HG03108 (cell line): Measurements from ENCODE around the gene ZNF692.

Experiments
- ATAC-seq: cut with Tn5 transposase; IDR thresholded peaks from one replicate; pipeline ENCODE4 v1.9.1; 2021; ENCODE audit warnings: moderate library complexity; ENCODE audit not compliant: unreplicated experiment

The ZNF692 gene

DNA sequence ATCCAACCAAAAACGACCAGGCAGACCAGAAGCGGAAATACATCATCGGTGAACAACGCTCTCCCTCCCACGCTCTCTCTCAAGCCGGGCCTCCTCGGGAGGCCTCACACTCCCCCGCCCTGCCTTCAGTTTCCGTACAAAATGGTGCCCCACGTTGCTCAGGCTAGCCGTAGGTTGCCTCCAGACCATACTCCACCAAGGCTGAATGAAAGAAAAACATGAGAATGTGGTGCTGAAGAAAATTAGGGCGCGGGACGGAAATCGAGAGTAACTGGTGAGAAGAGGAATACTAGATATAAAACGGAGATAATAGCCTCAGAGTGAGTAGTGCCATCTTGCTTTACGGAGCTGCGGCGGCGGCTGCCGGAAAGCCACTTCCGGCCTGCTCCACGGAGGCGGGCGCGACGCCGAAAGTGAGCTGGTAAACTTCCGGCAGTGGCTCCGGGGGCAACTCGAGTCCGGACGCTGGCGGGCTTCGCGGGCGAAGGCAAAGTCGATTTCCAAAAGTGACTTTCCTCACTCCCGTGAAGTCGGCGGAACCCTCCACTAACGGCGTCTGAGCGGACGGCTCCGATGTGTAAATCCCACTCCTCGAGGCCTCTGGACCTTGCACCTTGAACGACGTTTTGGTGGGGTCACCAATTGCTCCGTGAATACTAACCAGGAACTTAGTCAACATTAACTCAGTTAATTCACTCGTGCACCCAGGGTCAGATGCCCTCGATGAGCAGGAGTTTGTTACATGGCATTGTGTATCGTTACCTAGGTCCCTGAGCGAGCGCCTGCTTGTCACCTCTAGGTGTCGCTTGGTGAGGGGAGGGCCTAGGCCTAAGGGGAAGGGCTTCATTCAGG, 32.8 kb downstream of the ZNF692 start, which contains the start of gene SH3BP5L:
Gene SH3BP5L (minus strand): TSS at position 7 of the 852 bp plus-strand sequence. CDS start 980 bp downstream, outside the sequence.
- peak; percentile 93 for ATAC-seq

DNA sequence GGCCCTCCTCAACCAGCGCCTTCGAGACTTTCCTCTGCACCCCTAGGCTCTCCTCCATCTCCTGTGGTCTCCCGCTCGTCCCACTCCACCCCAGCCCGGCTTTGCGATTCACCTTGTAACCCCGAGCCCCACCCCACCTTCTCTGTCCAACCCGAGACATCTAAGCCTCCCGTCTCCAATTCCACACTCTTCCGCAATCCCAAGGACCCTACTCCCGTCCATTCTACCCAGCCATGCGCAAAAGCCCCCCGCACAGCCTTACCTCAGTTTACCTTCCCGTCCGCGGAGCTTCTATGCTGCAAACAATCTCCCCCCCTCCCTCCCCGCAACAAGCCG, 33.3 kb downstream of the ZNF692 start:
- peak; percentile 1 for ATAC-seq

- ATAC-seq: no peak
These were observed 33.7 kb downstream of the ZNF692 start for GRCh38 chr1:248825136-248825535.

DNA sequence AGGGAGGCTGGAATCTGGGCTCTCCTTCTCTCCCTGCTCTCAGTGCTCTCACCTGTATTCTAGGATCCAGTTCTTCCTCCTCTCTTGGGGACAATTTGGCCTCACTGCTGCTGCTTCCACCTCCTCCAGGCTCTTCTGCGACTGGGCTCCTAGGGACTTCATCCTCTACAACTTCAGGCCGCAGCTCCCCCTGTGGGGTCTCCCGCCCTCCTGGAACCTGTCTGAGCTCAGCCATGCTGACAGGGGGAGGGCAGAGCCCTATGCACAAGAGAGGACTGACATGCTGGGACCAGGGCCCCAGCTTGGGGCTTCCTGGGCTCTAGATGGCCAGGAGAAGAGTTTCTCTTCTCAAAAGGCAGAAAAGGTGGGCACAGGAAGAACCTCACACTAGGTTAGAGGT, 34.2 kb downstream of the ZNF692 start:
- ATAC-seq: no peak

DNA sequence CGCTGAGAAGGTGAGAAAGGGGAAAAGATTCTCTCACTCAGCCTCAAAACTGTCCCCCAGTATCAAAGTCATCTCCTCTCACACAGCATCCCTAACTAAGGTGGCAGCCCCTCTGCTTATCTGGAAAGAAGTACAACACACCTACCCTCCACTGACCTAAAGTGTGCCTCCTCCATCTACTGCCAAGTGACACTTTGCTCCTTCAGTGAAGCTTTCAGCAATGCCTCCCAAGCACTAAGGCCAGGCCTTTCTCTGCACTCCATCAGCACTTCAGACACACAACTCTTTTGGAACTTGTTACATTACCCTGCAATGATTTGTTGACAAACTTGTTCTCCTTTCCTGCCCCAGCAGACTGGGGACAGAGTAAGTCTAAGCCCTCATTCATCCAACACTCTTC, 34.6 kb downstream of the ZNF692 start:
- ATAC-seq: no peak

DNA sequence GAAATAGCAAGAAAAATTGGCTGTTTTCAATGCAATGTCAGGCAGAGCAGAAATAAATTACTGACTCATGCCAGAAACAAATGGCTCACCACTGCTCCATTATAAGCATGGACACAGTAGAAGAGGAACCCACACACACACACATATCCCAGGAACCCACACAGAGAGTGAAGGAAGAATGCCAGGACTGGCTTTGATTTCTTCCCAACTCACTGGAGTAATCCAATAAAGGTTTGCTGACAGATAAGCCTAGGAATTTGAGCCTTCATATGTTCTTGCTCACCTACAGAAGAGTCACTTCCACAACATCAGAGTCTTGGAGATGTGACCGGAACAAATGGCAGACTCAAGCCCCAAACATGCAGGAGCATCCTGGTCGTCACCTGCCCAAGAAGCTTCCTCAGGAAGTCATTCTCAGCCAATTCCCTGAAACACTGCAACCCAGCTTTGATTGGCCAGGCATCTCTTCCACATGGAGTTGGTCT, 35.3 kb downstream of the ZNF692 start:
- ATAC-seq: no peak

DNA sequence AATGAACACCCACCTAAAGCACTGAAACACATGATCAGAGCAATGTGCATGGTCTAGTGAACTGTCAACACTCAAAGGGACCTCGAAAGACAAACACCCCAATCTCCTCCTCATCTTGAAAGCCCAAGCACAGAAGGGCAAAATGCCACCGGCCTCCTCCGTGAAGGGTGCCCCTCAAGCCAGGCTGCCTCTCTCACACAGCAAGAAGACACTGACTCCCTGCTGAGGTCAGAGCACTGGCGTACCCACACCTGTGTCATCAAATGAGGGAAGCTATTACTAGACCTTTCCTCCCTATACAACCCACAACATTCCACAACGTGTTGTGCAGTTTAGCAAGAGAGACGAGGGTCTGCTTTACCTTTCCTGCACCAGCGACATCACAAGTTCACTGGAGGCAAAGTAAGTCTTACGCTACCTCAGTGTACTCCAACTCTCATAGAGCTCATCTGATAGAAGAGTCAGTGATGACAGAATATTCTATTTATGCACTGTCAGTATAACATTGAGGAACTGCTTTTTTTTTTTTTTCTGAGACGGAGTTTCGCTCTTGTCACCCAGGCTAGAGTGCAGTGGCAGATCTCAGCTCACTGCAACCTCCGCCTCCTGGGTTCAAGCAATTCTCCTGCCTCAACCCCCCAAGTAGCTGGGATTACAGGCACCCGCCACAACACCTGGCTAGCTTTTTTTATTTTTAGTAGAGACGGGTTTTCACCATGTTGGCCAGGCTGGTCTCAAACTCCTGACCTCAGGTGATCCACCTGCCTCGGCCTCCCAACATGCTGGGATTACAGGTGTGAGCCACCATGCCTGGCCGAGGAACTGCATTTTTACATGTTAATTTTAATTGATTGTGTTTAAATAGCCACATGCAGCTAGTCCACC, 36.5 kb downstream of the ZNF692 start:
- no peak for ATAC-seq

GRCh38 chr1:248821641-248822040, 37.2 kb downstream of the ZNF692 start:
- ATAC-seq: no peak

- ATAC-seq: no peak
These were observed 37.8 kb downstream of the ZNF692 start for GRCh38 chr1:248821101-248821500.

DNA sequence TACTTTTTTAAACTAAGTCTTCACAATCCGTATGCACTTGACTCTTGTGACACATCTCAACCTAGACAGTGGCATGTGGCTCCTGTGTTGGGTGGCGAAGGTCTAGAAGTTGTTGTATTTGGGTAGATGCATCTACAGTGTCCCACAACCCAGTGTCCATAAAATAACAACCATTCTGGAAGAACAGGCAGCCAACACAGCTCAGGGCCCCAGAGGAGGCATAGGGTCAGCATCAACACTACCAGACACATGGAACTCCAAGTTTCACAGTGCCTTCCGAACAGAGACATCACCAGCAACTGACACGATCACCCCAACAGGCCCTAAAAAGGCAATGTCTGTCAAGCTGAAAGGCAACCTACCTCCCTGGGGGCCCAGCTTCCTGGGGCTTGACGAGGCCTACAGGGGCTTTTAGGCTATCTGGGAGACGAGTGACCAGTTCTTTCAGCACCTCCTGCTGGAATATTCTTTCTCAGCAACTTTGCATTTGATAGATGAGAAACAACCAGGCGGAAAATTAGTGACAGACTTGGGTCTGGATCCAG, 38.8 kb downstream of the ZNF692 start:
- ATAC-seq: no peak

DNA sequence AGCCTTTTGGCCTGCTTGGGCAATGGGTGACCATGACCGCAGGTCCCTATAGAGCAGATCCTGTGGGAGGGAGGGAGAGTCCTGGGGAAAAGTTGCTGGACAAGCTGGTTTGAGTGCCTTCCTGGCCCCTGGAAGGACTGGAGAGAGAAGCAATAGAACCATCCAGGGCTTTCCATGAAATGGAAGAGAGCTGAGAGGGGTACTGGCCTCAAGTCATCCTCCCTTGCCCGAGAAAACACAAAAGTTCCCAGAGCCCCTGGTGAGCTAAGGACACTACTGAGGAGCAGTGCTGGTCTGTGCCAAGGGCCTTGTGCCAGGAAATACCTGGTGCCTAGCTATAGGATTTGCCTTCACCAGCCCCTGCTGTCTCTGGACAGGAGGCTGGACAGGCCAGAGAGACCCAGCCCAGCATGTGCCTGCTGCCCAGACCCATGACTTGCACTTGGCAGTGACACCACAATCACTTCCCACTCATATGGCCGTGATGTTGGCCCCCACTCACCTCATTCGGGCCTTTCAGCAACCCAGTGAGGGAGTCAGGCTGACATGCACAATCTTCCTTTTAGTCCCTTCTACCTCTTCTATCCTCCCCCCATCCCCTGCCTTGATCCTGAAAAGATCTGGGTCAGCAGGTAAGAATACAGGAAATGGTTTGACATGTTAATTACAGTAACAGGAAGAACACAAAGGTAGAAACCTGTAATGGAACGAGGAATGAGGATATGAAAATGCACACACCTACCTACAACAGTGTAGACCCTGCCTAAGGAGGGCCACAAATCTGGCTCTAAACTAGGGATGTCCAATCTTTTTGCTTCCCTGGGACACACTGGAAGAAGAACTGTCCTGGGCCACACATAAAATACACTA, 40.1 kb downstream of the ZNF692 start:
- ATAC-seq: peak; percentile 33

DNA sequence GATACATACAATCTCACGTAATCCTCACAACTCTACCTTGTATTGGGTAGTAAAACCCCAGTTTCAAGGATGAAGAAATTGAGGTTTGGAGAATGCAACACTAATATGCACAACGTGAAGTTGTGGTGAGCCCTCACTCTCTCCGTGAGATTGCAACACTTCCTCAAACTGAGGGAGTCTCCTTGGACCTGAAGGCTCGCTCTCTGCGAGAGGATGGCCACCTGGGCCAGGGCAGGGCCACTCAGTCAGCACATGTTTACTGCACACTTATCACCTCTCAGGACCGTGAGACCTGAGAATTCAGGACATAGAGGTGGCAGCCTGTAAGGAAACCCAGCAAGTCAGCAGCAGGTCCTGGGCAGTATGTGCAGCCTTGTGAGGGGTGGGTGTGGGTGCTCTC, 41.8 kb downstream of the ZNF692 start:
- ATAC-seq: no peak

DNA sequence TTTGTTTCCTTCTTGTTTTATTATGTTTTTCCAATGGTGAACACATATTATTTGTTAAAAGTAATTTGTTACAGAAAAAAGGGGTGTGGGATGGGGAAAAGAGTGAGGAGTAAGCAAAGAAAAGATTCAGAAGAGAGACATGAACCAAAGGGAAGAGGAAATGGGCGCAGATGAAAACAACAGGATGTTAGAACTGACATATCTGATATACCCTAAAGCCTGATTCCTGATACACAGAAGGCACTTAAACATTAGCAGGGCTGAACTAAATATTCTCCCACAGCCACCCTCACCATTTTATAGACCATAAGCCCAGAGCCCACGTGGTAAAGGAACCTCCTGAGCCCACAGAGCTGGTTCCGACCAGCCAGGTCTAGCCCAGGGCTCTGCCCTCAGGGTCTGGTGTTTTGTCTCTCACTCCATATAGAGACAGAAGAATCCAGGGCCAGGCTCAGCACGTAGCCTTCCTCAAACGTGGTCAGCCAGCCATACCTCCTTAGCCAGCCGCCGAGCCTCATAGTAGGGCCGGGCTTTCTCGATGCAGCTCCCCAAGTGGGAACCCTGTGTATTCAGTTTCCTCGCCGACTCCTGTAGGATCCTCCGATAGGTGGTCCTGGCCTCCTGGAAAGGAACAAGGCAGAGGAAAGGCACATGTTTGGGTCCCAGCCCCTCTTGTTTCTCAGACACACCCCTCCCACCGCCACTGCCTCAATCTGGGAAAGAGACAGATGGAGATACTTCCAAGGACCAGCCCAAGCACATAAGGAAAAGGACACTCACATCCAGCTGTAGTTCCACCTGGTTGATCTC, 42.6 kb downstream of the ZNF692 start:
- no peak for ATAC-seq

- ATAC-seq: no peak
These were observed 43.4 kb downstream of the ZNF692 start for GRCh38 chr1:248815407-248816034.

- ATAC-seq: no peak
These were observed 44.5 kb downstream of the ZNF692 start for GRCh38 chr1:248814351-248814750.

- ATAC-seq: no peak
These were observed 45.3 kb downstream of the ZNF692 start for GRCh38 chr1:248813546-248813945.

DNA sequence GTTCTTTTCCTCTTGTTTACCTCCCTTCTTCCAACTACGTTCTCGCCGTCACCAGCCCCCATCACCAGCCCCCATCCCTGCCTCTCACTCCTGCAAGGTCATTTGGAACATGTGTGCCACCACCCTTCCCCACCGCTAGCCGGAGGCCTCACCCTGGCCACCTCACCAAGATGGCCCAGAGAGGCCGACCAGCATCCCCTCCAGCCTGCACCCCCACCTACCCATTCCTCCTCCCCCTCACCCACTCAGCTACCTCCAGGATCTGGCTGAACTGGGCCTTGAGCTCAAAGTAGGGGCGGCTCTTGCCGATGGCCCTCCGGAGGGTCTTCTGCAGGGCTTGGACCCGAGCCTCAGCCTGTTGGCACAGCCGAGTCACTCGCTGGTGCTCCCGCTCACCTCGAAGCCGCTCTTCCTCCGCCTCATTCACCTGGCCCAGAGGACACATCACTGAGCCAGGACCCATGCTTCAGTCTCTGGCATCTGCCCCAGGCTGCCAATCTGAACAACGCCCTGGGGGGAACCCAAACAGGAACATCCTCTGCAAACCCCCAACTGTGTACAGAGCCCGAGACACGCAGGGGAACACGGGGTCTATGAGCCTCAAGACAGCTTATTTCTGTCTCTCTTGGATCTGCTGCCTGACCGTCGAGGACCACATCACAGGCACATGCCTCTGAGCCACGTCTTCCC, 46.0 kb downstream of the ZNF692 start:
- no peak for ATAC-seq
